SK-N-SH treated with all-trans-retinoic acid at 6 μM for 48 hours (cell line): Measurements from ENCODE around the gene CDK4.
A peak's percentile ranks its signal among the peaks of the same experiment; 100 is the strongest.

Source experiments
- ATAC-seq: fragments of 200-7000 bp; cut with Tn5 transposase; 3 replicates; pipeline ENCODE4 v1.9.1; 2020; ENCODE audit warnings: mild to moderate bottlenecking, moderate library complexity
- ARNTL ChIP-seq: fragments of 450-650 bp; formaldehyde crosslinking; IDR thresholded peaks from 2 replicates; pipeline ENCODE4 v1.5.0; 2020; ENCODE audit warnings: low read depth, mild to moderate bottlenecking, moderate library complexity, borderline replicate concordance
- CREB5 ChIP-seq: fragments of 250-450 bp; sonication (Bioruptor Pico); IDR thresholded peaks from 2 replicates; pipeline ENCODE4 v1.5.1; 2020; ENCODE audit warnings: low read depth, mild to moderate bottlenecking, moderate library complexity
- ESRRG ChIP-seq: fragments of 250-450 bp; sonication (Bioruptor Pico); IDR thresholded peaks from 2 replicates; pipeline ENCODE4 v1.6.1; 2021; ENCODE audit warnings: mild to moderate bottlenecking
- GLIS3 ChIP-seq: fragments of 250-450 bp; sonication (Bioruptor Pico); IDR thresholded peaks from 2 replicates; pipeline ENCODE4 v1.5.0; 2020; ENCODE audit warnings: mild to moderate bottlenecking, moderate library complexity
- ISL1 ChIP-seq: fragments of 250-450 bp; sonication (Bioruptor Pico); IDR thresholded peaks from 2 replicates; pipeline ENCODE4 v2.1.2; 2022; ENCODE audit warnings: mild to moderate bottlenecking, moderate library complexity
- OSR1 ChIP-seq: fragments of 250-450 bp; sonication (Bioruptor Pico); IDR thresholded peaks from 2 replicates; pipeline ENCODE4 v1.8.0; 2022; ENCODE audit warnings: moderate library complexity, mild to moderate bottlenecking, inconsistent platforms
- POU6F1 ChIP-seq: fragments of 250-450 bp; sonication (Bioruptor Pico); IDR thresholded peaks from 2 replicates; pipeline ENCODE4 v1.8.0; 2021; ENCODE audit warnings: low read depth, mild to moderate bottlenecking, moderate library complexity, borderline replicate concordance
- PPARA ChIP-seq: fragments of 250-450 bp; sonication (Bioruptor Pico); IDR thresholded peaks from 2 replicates; pipeline ENCODE4 v1.5.0; 2020; ENCODE audit warnings: mild to moderate bottlenecking, borderline replicate concordance
- RARB ChIP-seq: fragments of 250-450 bp; sonication (Bioruptor Pico); IDR thresholded peaks from 2 replicates; pipeline ENCODE4 v1.8.0; 2021; ENCODE audit warnings: mild to moderate bottlenecking, moderate library complexity
- SNAI2 ChIP-seq: fragments of 250-450 bp; sonication (Bioruptor Pico); IDR thresholded peaks from 2 replicates; pipeline ENCODE4 v1.5.0; 2020; ENCODE audit warnings: mild to moderate bottlenecking, moderate library complexity
- TOX ChIP-seq: fragments of 250-450 bp; sonication (Bioruptor Pico); IDR thresholded peaks from 2 replicates; pipeline ENCODE4 v1.8.0; 2021; ENCODE audit warnings: mild to moderate bottlenecking, moderate library complexity, borderline replicate concordance
- TSHZ2 ChIP-seq: fragments of 250-450 bp; sonication (Bioruptor Pico); IDR thresholded peaks from 2 replicates; pipeline ENCODE4 v1.5.0; 2020; ENCODE audit warnings: mild to moderate bottlenecking, moderate library complexity
- ZC3H10 ChIP-seq: fragments of 250-450 bp; sonication (Bioruptor Pico); IDR thresholded peaks from 2 replicates; pipeline ENCODE4 v1.5.1; 2021; ENCODE audit warnings: mild to moderate bottlenecking, moderate library complexity
- ZFP3 ChIP-seq: fragments of 250-450 bp; sonication (Bioruptor Pico); IDR thresholded peaks from 2 replicates; pipeline ENCODE4 v1.5.0; 2020; ENCODE audit warnings: mild to moderate bottlenecking, moderate library complexity
- ZFP30 ChIP-seq: fragments of 450-650 bp; formaldehyde crosslinking; IDR thresholded peaks from 2 replicates; pipeline ENCODE4 v1.5.0; 2022; ENCODE audit warnings: mild to moderate bottlenecking, moderate library complexity
- ZNF565 ChIP-seq: fragments of 450-650 bp; formaldehyde crosslinking; conservative IDR thresholded peaks from 2 replicates; pipeline ENCODE4 v1.5.0; 2020; ENCODE audit warnings: low read depth, mild to moderate bottlenecking, moderate library complexity
- ZNF70 ChIP-seq: fragments of 450-650 bp; formaldehyde crosslinking; IDR thresholded peaks from 2 replicates; pipeline ENCODE4 v1.5.0; 2020; ENCODE audit warnings: mild to moderate bottlenecking, moderate library complexity
- TF ChIP-seq, protein P1 (sequence below): fragments of 250-450 bp; sonication (Bioruptor Pico); IDR thresholded peaks from 2 replicates; pipeline ENCODE4 v1.8.0; 2020; ENCODE audit warnings: mild to moderate bottlenecking, moderate library complexity, borderline replicate concordance
- TF ChIP-seq, protein P2 (sequence below): fragments of 250-450 bp; sonication (Bioruptor Pico); IDR thresholded peaks from 2 replicates; pipeline ENCODE4 v1.5.1; 2021; ENCODE audit warnings: mild to moderate bottlenecking, moderate library complexity

Gene CDK4

GRCh38 chr12:57738661-57739237 lies 13.4 kb downstream of the CDK4 start, which contains the start of gene AGAP2:
Gene AGAP2, minus strand, starts transcription at chr12:57738742. Its CDS starts 496 bp downstream, at chr12:57738246.
- ATAC-seq = peak; percentile 34
- TF ChIP-seq, protein P1, sequence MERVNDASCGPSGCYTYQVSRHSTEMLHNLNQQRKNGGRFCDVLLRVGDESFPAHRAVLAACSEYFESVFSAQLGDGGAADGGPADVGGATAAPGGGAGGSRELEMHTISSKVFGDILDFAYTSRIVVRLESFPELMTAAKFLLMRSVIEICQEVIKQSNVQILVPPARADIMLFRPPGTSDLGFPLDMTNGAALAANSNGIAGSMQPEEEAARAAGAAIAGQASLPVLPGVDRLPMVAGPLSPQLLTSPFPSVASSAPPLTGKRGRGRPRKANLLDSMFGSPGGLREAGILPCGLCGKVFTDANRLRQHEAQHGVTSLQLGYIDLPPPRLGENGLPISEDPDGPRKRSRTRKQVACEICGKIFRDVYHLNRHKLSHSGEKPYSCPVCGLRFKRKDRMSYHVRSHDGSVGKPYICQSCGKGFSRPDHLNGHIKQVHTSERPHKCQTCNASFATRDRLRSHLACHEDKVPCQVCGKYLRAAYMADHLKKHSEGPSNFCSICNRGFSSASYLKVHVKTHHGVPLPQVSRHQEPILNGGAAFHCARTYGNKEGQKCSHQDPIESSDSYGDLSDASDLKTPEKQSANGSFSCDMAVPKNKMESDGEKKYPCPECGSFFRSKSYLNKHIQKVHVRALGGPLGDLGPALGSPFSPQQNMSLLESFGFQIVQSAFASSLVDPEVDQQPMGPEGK = peak; percentile 80; the same call in 1 of the 2 replicates
- TF ChIP-seq TOX (CRISPR knock-in tag) = no peak
- TF ChIP-seq, all 23 proteins: peak for 1

GRCh38 chr12:57737467-57738460 lies 14.3 kb downstream of the CDK4 start:
- TF ChIP-seq, protein P1 = no peak
- TF ChIP-seq ISL1 (CRISPR knock-in tag) = no peak
- no peak for TF ChIP-seq ZNF70 (CRISPR knock-in tag)
- TF ChIP-seq ZNF565 (CRISPR knock-in tag) = no peak
- no peak for TF ChIP-seq CREB5
- no peak for TF ChIP-seq ZC3H10 (CRISPR knock-in tag)
- no peak for TF ChIP-seq ZFP3
- ATAC-seq = peak; percentile 43

- ATAC-seq = no peak
- TF ChIP-seq ARNTL (CRISPR knock-in tag) = no peak
- TF ChIP-seq ZC3H10 (CRISPR knock-in tag) = no peak
- TF ChIP-seq, protein P2, sequence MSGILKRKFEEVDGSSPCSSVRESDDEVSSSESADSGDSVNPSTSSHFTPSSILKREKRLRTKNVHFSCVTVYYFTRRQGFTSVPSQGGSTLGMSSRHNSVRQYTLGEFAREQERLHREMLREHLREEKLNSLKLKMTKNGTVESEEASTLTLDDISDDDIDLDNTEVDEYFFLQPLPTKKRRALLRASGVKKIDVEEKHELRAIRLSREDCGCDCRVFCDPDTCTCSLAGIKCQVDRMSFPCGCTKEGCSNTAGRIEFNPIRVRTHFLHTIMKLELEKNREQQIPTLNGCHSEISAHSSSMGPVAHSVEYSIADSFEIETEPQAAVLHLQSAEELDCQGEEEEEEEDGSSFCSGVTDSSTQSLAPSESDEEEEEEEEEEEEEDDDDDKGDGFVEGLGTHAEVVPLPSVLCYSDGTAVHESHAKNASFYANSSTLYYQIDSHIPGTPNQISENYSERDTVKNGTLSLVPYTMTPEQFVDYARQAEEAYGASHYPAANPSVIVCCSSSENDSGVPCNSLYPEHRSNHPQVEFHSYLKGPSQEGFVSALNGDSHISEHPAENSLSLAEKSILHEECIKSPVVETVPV (CRISPR knock-in tag) = no peak
- TF ChIP-seq ESRRG (CRISPR knock-in tag) = no peak
- TF ChIP-seq OSR1 (CRISPR knock-in tag) = no peak
- TF ChIP-seq ISL1 (CRISPR knock-in tag) = no peak
- TF ChIP-seq POU6F1 (CRISPR knock-in tag) = no peak
- no peak for TF ChIP-seq TOX (CRISPR knock-in tag)
- TF ChIP-seq TSHZ2 (CRISPR knock-in tag) = no peak
- no peak for TF ChIP-seq ZNF70 (CRISPR knock-in tag)
- TF ChIP-seq GLIS3 (CRISPR knock-in tag) = no peak
- no peak for TF ChIP-seq ZFP30
- no peak for TF ChIP-seq RARB (CRISPR knock-in tag)
- TF ChIP-seq CREB5 = no peak
- TF ChIP-seq PPARA = no peak
- no peak for TF ChIP-seq ZFP3
- TF ChIP-seq SNAI2 (CRISPR knock-in tag) = no peak
- no peak for TF ChIP-seq ZNF565 (CRISPR knock-in tag)
These were observed 15.2 kb downstream of the CDK4 start for GRCh38 chr12:57736741-57737466.
